Measurements from ENCODE around the gene BARD1.

GRCh38 chr2:214837466-214837865, 28.0 kb upstream of the BARD1 start:
- TF ChIP-seq POLR2A (IDR thresholded peaks at IDR 0.05; ENCODE audit: low read length) (no peak), CTCF (IDR thresholded peaks at IDR 0.05) (no peak), KDM1A (IDR thresholded peaks at IDR 0.05; ENCODE audit: low read depth) (no peak), MYC (IDR thresholded peaks at IDR 0.05; ENCODE audit: borderline replicate concordance, low read length) (no peak), NR3C1 (IDR thresholded peaks at IDR 0.05) (no peak), MAFK (IDR thresholded peaks at IDR 0.05; ENCODE audit: partially characterized antibody) (no peak), POLR2AphosphoS2 (conservative IDR thresholded peaks at IDR 0.05; ENCODE audit: low read length) (no peak), NFE2L2 (conservative IDR thresholded peaks at IDR 0.05; ENCODE audit: low read length) (no peak), HMGXB4 (CRISPR knock-in tag; IDR thresholded peaks at IDR 0.05; ENCODE audit: borderline replicate concordance) (no peak), BHLHE40 (IDR thresholded peaks at IDR 0.05; ENCODE audit: low read depth, low read length) (no peak), CHD2 (IDR thresholded peaks at IDR 0.05; ENCODE audit: low read length, partially characterized antibody) (no peak)

All from A549 (cell line).